ENCODE measurements around the gene PFN3. TPM values are rescaled to one million over a fixed set of nuclear protein-coding genes. Genes with fewer than 3 reads are reported as not detected.

PFN3 gene
- total RNA-seq, 1 experiment from 2014 or later: not detected

DNA sequence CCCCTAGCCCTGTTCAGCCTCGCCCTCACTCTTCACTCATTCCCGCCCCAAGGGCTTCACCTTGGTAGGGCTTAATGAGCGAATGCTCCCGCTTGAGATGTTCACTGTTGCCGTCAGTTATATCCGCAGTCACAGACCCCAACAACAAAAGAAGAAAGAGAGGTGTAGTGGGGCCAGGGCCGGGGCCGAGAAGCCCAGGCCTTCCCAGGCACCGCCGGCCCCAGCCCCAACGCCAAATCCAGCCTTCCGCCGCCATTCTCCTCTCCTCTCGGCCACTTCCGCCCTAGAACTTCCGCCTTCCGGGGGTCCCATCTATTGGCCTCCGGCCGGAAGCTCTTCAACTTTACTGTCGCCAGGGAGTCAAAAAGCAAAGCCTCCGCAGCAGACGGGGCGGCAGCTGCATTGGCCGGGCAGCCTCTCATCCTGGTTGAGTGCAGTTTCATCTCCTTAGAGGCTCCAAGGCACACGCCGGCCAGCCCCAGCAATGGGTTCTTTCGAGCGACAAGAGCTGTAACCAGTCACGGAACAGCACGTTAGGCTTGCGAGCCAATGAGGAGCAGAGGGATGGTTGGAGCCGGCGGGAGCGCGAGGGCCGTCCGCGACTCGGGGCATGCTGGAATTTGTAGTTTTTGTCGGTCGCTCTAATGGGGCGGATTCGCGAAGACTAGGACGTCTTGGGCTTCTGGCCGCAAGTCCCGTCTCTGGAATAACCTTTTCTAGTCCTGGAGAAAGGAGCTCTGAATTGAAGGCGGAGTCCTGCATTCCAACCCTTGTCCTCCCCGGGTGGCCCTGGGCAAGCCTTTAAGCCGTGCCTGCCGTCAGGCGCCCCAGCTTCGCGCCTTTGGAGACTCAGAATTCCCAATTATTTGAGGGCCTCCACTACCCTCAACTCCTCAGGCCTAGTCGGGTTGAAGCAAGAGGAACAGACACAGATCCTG, 48.8 kb downstream of the PFN3 start, which contains the start of gene LMAN2:
LMAN2 (minus strand) TSS at position 277 of the 938 bp plus-strand sequence; CDS start at position 256, 21 bp downstream.
- Histone ChIP-seq H3K4me1 (peaks cover 12% of the 10 kb centered on the region; the same call in 1 of the 2 replicates), H3K36me3 (ENCODE audit: control insufficient read depth, insufficient read depth, low read length) (0 out of 2 replicates have a peak, but pooled peaks cover 2% of the 10 kb centered on the region), H3K27me3 (replicated peaks; ENCODE audit: control insufficient read depth, insufficient read depth, low read length) (no peaks in the 10 kb centered on the region), H3K4me3 (ENCODE audit: low read depth, low read length) (peak within 1 kb of the TSS; percentile 70), H3K9me3 (no peaks in the 10 kb centered on the region)
- peak; percentile 95 to 96 for DNase-seq
- Mint-ChIP-seq H3K9me3 (ENCODE audit: unreplicated experiment) (peaks cover 15% of the 10 kb centered on the region), H3K27ac (ENCODE audit: unreplicated experiment) (peak within 1 kb of the TSS; percentile 100), H3K27me3 (ENCODE audit: insufficient read depth, unreplicated experiment) (no peaks in the 10 kb centered on the region), H3K36me3 (ENCODE audit: insufficient read depth, unreplicated experiment) (peaks cover 30% of the 10 kb centered on the region), H3K4me1 (ENCODE audit: low read depth, unreplicated experiment) (peaks cover 27% of the 10 kb centered on the region), H3K4me3 (ENCODE audit: unreplicated experiment) (peak within 1 kb of the TSS; percentile 95)
- ChIA-PET POLR2A (interaction anchor here (0.6 to 1.9 kb wide), 13 partner anchors 15 to 145 kb away, joined by 3 to 22 read pairs (median 4); partner anchors contain the start of genes GRK6, PRELID1 and RAB24), CTCF (interaction anchor here (0.6 to 2.6 kb wide), 10 partner anchors 17 to 265 kb away, joined by 3 to 19 read pairs (median 6); partner anchors contain the start of gene FGFR4)
- BruUV-seq (replicated peaks): no TSS peak
- TF ChIP-seq, protein P1, sequence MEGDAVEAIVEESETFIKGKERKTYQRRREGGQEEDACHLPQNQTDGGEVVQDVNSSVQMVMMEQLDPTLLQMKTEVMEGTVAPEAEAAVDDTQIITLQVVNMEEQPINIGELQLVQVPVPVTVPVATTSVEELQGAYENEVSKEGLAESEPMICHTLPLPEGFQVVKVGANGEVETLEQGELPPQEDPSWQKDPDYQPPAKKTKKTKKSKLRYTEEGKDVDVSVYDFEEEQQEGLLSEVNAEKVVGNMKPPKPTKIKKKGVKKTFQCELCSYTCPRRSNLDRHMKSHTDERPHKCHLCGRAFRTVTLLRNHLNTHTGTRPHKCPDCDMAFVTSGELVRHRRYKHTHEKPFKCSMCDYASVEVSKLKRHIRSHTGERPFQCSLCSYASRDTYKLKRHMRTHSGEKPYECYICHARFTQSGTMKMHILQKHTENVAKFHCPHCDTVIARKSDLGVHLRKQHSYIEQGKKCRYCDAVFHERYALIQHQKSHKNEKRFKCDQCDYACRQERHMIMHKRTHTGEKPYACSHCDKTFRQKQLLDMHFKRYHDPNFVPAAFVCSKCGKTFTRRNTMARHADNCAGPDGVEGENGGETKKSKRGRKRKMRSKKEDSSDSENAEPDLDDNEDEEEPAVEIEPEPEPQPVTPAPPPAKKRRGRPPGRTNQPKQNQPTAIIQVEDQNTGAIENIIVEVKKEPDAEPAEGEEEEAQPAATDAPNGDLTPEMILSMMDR (IDR thresholded peaks at IDR 0.05; ENCODE audit: insufficient read depth in 1 of 2, low read depth in 1 of 2, low read length in 1 of 2, severe bottlenecking in 1 of 2, unreplicated experiment in 1 of 2): no peak
- intact Hi-C loops (cut with micrococcal nuclease; ENCODE audit: unreplicated experiment): loop anchor here (2.0 kb wide), 2 partner anchors 19 to 39 kb away; no protein-coding TSS in a partner anchor

DNA sequence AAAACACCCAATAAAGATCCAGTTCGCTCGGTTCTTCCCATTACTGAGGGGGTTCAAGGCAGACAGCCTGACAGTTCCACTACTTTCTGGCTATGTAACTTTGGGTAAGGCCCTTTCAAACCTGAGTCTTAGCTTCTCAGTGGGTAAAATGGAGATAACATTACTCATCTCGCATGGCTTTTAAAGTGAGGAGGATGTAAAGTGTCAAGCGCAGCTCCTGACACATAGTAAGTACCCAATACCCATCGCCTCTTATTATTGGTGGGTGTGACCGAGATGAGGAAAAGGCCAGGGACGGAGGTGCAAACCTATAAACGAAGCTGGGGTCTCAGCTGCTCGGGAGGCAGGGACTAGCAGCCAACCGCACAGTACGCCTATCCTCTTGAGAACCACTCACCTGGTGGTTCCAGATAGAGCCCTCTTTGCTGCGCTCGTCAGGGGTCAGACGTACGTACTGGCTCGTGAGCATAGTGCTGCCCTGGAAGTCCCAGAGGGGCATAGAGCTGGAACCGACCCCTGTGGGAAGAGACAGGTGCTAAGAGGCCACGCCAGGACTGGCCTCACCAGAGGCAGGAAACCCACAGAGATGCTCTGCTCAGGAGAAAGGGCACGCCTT, 49.6 kb downstream of the PFN3 start:
- Histone ChIP-seq H3K4me1 (peaks cover 12% of the 10 kb centered on the region; the same call in 1 of the 2 replicates), H3K27me3 (replicated peaks; ENCODE audit: control insufficient read depth, insufficient read depth, low read length) (no peaks in the 10 kb centered on the region), H3K36me3 (ENCODE audit: control insufficient read depth, insufficient read depth, low read length) (0 out of 2 replicates have a peak, but pooled peaks cover 2% of the 10 kb centered on the region), H3K4me3 (ENCODE audit: low read depth, low read length) (peak overlapping the region; percentile 70), H3K9me3 (no peaks in the 10 kb centered on the region)
- Mint-ChIP-seq H3K27me3 (ENCODE audit: insufficient read depth, unreplicated experiment) (no peaks in the 10 kb centered on the region), H3K9me3 (ENCODE audit: unreplicated experiment) (peaks cover 15% of the 10 kb centered on the region), H3K4me3 (ENCODE audit: unreplicated experiment) (peak overlapping the region; percentile 95), H3K36me3 (ENCODE audit: insufficient read depth, unreplicated experiment) (peaks cover 34% of the 10 kb centered on the region), H3K27ac (ENCODE audit: unreplicated experiment) (peak overlapping the region; percentile 100), H3K4me1 (ENCODE audit: low read depth, unreplicated experiment) (peaks cover 27% of the 10 kb centered on the region)
- TF ChIP-seq, protein P1 (IDR thresholded peaks at IDR 0.05; ENCODE audit: insufficient read depth in 1 of 2, low read depth in 1 of 2, low read length in 1 of 2, severe bottlenecking in 1 of 2, unreplicated experiment in 1 of 2): no peak
- intact Hi-C loops (cut with micrococcal nuclease; ENCODE audit: unreplicated experiment): loop anchor here (2.0 kb wide), 2 partner anchors 20 to 38 kb away; no protein-coding TSS in a partner anchor
- POLR2A ChIA-PET: interaction anchor here (1.2 to 1.9 kb wide), 7 partner anchors 16 to 75 kb away, joined by 3 to 22 read pairs (median 4); partner anchors contain the start of genes GRK6, PRELID1 and RAB24
- CTCF ChIA-PET: interaction anchor here (0.6 to 2.6 kb wide), 7 partner anchors 18 to 79 kb away, joined by 3 to 19 read pairs (median 7); no protein-coding TSS in a partner anchor
- TSS peak; percentile 36 for BruUV-seq (replicated peaks)
- no peak for DNase-seq

Other genes starting within 250 kb of the PFN3 start
- 29.9 and 31.7 TPM in 2 replicates for gene RAB24, start 96.9 kb downstream of the PFN3 start, total RNA-seq (2022)
- 201 and 229 TPM in 2 replicates for gene PRELID1, start 96.9 kb downstream of the PFN3 start, total RNA-seq (2022)
- gene MXD3, start 88.8 kb downstream of the PFN3 start, total RNA-seq (2022): 19.8 and 20.6 TPM in 2 replicates
- gene LMAN2, start 49.0 kb downstream of the PFN3 start, total RNA-seq (2022): 240 and 241 TPM in 2 replicates
- gene RGS14, start 42.7 kb downstream of the PFN3 start, total RNA-seq (2022): 15.2 and 16.7 TPM in 2 replicates
- gene SLC34A1, start 16.2 kb downstream of the PFN3 start, total RNA-seq (2022): not detected in 2 replicates
- 13.3 and 14.0 TPM in 2 replicates for gene F12, start 8.9 kb upstream of the PFN3 start, total RNA-seq (2022)
- 64.4 and 71.9 TPM in 2 replicates for gene GRK6, start 26.0 kb upstream of the PFN3 start, total RNA-seq (2022)
- 4.7 and 5.7 TPM in 2 replicates for gene PRR7, start 46.2 kb upstream of the PFN3 start, total RNA-seq (2022)
- gene DBN1, start 73.0 kb upstream of the PFN3 start, total RNA-seq (2022): 139 and 144 TPM in 2 replicates
- 49.1 and 56.8 TPM in 2 replicates for gene PDLIM7, start 96.9 kb upstream of the PFN3 start, total RNA-seq (2022)
- gene DOK3, start 109.2 kb upstream of the PFN3 start, total RNA-seq (2022): 7.9 and 10.1 TPM in 2 replicates
- 116 and 137 TPM in 2 replicates for gene DDX41, start 116.3 kb upstream of the PFN3 start, total RNA-seq (2022)
- 72.9 and 82.7 TPM in 2 replicates for gene FAM193B, start 153.9 kb upstream of the PFN3 start, total RNA-seq (2022)
- 236 and 240 TPM in 2 replicates for gene TMED9, start 191.5 kb upstream of the PFN3 start, total RNA-seq (2022)
- 28.8 and 30.0 TPM in 2 replicates for gene B4GALT7, start 199.5 kb upstream of the PFN3 start, total RNA-seq (2022)